Suprapubic skin (tissue), 4 donors: ENCODE measurements around the gene PTAR1. TPM values are rescaled to one million over a fixed set of nuclear protein-coding genes. Genes with fewer than 3 reads are reported as not detected.
"Not testable (repeated sequence)": the region's sequence is repeated elsewhere in the genome, so short reads cannot be mapped to it uniquely, and the experiment has no call there.

Experiments used
- DNase-seq, 2 donors: peaks; one replicate each; pipeline ENCODE4 v3.0.0-alpha.2; 2019; ENCODE audit warnings: low spot score in 2 of 2
- H3K27ac ChIP-seq: fragments of 200-600 bp; sonication (generic); one replicate; pipeline ENCODE4 v1.5.1; 2019
- H3K27me3 ChIP-seq: fragments of 200-600 bp; sonication (generic); one replicate; pipeline ENCODE4 v1.5.1; 2019
- H3K36me3 ChIP-seq: fragments of 200-600 bp; sonication (generic); one replicate; pipeline ENCODE4 v1.5.1; 2019
- H3K4me1 ChIP-seq: fragments of 200-600 bp; sonication (generic); one replicate; pipeline ENCODE4 v1.5.1; 2019
- H3K4me3 ChIP-seq: fragments of 200-600 bp; sonication (generic); one replicate; pipeline ENCODE4 v1.5.1; 2019; ENCODE audit warnings: mild to moderate bottlenecking
- H3K9me3 ChIP-seq: fragments of 200-600 bp; sonication (generic); one replicate; pipeline ENCODE4 v1.5.1; 2019
- EP300 ChIP-seq: sonication (generic); formaldehyde crosslinking; IDR thresholded peaks from one replicate; pipeline ENCODE4 v1.6.1; 2017; ENCODE audit warnings: antibody characterized with exemption
- POLR2A ChIP-seq, 2 donors: fragments of 450-650 bp; IDR thresholded peaks; one replicate each; pipeline ENCODE4 v1.6.1; 2017; ENCODE audit warnings: antibody characterized with exemption in 2 of 2, mild to moderate bottlenecking in 2 of 2, moderate library complexity in 2 of 2
- POLR2AphosphoS5 ChIP-seq, 3 donors: sonication (generic); formaldehyde crosslinking; IDR thresholded peaks; one replicate each; pipeline ENCODE4 v1.6.1; 2017; ENCODE audit warnings: antibody characterized with exemption in 3 of 3
- WGBS: methylation state at CpG from one replicate; pipeline ENCODE4 v1.1.5; 2018; 5-methylcytosine and 5-hydroxymethylcytosine counted together
- total RNA-seq, 4 donors: library from RNA; depleted of rRNA; stranded (reverse); fragments of >200 nt; gene quantifications; one replicate each; pipeline ENCODE4 v1.1.0, GENCODE V29; 2016
- TF ChIP-seq, protein P1 (sequence below), 2 donors: fragments of 200-600 bp in 1 of 2; fragments of 450-650 bp in 1 of 2; sonication (generic) in 1 of 2; IDR thresholded peaks; one replicate each; pipeline ENCODE4 v1.5.1; 2016 to 2019; ENCODE audit warnings: antibody characterized with exemption in 2 of 2, mild to moderate bottlenecking in 1 of 2, moderate library complexity in 1 of 2

PTAR1 gene, protein sequence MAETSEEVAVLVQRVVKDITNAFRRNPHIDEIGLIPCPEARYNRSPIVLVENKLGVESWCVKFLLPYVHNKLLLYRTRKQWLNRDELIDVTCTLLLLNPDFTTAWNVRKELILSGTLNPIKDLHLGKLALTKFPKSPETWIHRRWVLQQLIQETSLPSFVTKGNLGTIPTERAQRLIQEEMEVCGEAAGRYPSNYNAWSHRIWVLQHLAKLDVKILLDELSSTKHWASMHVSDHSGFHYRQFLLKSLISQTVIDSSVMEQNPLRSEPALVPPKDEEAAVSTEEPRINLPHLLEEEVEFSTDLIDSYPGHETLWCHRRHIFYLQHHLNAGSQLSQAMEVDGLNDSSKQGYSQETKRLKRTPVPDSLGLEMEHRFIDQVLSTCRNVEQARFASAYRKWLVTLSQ
- total RNA-seq, result 100 to 1,000 TPM in 1 of 4 donors, 10 to 100 TPM in 3; 44.3 to 108 (median 54.6) TPM

DNA sequence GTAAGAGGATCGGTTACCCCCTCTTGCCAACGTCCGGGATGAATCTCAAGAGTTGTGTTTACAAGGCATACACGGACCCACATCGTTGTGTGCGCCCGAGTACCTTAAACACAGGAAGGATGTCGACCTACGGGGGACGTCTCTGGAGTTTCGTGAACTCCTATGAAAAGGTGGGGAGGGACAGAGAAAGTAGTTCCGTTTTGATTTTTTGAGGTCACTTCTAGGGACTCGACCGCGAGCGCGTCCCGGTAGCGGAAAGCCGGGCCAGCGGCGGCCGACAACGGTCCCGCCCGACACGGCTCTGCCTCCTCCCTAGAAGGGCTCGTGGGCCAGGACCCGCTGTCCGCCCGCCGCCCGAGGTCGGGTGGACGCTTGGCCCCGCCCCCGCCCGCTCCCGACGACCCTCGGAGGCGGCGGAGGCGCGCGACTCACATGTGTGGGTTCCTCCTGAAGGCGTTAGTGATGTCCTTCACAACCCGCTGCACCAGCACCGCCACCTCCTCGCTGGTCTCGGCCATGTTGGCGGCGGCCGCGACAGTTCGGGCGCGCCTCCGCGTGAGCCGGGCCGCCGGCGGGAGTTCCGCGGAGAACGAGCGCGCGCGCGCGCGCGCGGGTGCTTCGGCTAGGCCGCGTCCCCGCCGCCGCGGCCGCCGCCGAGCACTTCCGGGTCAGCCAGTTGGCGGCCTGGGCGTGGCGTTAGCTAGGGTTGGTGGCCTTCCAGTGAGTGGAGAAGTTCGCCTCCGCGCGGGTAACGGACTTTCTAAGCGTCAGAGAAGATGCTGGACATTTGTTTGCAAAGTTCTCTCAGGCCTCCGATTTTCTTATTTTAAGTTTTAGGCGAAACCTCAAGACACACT, at the start of gene PTAR1:
PTAR1 (minus strand) TSS at position 591 of the 857 bp plus-strand sequence; CDS start at position 518, 73 bp downstream.
- Histone ChIP-seq H3K4me3 (peak within 1 kb of the TSS; percentile 81), H3K4me1 (peaks cover 21% of the 10 kb centered on the region), H3K27me3 (no peaks in the 10 kb centered on the region), H3K9me3 (no peaks in the 10 kb centered on the region), H3K27ac (peak within 1 kb of the TSS; percentile 98), H3K36me3 (no peaks in the 10 kb centered on the region)
- DNase-seq, result peak; percentile 91 to 95
- TF ChIP-seq POLR2A (IDR thresholded peaks at IDR 0.05) (peak; percentile 29 to 55), EP300 (no peak)
- WGBS, result under 1% methylated on average over 78 of the region's 98 CpGs

DNA sequence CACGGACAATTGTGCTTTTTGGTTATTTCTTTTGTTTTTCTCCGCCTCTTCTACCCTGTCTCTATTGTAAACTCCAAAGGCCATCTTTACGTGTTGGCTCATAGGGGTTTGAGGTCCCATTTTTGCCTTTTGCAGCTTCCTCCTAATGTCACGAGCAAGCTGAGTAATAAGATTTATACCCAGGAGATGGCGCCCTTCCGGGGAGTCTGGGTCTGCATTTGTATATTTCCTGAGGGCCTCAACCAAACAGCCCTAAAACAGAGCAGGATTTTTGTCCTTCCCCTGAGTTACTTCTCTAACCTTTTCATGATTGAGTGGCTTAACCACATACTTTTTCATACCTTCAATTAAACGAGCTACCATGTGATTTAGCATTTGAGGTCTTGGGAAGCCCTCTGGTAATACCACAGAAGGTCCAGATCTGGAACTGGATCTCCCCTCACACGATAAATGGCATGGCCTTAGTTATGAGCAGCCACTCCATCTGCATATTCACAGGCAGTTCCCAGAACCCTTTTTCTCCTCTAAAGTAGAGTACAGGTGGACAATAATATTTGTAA, 49.6 kb upstream of the PTAR1 start:
- no peaks in the 10 kb centered on the region for H3K27me3 ChIP-seq
- no peak for DNase-seq
- no peak overlapping the region for H3K27ac ChIP-seq
- peaks cover 7% of the 10 kb centered on the region for H3K4me1 ChIP-seq
- no peaks in the 10 kb centered on the region for H3K9me3 ChIP-seq
- TF ChIP-seq EP300, result no peak
- TF ChIP-seq POLR2AphosphoS5 (IDR thresholded peaks at IDR 0.05), result no peak
- no peak for TF ChIP-seq POLR2A (IDR thresholded peaks at IDR 0.05)
- TF ChIP-seq, protein P1, sequence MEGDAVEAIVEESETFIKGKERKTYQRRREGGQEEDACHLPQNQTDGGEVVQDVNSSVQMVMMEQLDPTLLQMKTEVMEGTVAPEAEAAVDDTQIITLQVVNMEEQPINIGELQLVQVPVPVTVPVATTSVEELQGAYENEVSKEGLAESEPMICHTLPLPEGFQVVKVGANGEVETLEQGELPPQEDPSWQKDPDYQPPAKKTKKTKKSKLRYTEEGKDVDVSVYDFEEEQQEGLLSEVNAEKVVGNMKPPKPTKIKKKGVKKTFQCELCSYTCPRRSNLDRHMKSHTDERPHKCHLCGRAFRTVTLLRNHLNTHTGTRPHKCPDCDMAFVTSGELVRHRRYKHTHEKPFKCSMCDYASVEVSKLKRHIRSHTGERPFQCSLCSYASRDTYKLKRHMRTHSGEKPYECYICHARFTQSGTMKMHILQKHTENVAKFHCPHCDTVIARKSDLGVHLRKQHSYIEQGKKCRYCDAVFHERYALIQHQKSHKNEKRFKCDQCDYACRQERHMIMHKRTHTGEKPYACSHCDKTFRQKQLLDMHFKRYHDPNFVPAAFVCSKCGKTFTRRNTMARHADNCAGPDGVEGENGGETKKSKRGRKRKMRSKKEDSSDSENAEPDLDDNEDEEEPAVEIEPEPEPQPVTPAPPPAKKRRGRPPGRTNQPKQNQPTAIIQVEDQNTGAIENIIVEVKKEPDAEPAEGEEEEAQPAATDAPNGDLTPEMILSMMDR (IDR thresholded peaks at IDR 0.05), result no peak
- H3K36me3 ChIP-seq, result no peaks in the 10 kb centered on the region
- WGBS, result 82% methylated on average over 8 of the region's 8 CpGs
- H3K4me3 ChIP-seq, result no peak overlapping the region

DNA sequence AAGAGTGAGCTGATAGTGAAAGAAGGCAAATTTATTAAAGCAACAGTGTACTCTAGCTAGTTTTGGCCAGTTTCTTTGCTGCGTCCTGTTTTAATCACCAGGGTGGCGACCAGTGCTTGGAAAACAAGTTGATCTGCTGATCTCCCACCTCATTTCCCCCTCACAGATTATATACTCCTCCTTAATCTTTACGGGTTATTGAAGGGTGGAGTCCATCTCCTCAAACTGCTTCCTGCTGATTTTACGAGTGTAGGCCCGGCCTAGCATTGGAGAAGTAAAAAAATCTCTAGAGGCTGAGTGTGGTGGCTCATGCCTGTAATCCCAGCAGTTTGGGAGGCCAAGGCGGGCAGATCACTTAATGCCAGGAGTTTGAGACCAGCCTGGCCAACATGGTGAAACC, 46.8 kb upstream of the PTAR1 start:
- Histone ChIP-seq H3K36me3 (no peaks in the 10 kb centered on the region), H3K27ac (no peak overlapping the region), H3K4me1 (peaks cover 7% of the 10 kb centered on the region), H3K27me3 (no peaks in the 10 kb centered on the region), H3K4me3 (no peak overlapping the region), H3K9me3 (no peaks in the 10 kb centered on the region)
- TF ChIP-seq, protein P1 (IDR thresholded peaks at IDR 0.05), result no peak
- TF ChIP-seq EP300, result no peak
- TF ChIP-seq POLR2A (IDR thresholded peaks at IDR 0.05), result no peak
- no peak for TF ChIP-seq POLR2AphosphoS5 (IDR thresholded peaks at IDR 0.05)
- DNase-seq, result no peak
- WGBS, result 45% methylated on average over 6 of the region's 6 CpGs

DNA sequence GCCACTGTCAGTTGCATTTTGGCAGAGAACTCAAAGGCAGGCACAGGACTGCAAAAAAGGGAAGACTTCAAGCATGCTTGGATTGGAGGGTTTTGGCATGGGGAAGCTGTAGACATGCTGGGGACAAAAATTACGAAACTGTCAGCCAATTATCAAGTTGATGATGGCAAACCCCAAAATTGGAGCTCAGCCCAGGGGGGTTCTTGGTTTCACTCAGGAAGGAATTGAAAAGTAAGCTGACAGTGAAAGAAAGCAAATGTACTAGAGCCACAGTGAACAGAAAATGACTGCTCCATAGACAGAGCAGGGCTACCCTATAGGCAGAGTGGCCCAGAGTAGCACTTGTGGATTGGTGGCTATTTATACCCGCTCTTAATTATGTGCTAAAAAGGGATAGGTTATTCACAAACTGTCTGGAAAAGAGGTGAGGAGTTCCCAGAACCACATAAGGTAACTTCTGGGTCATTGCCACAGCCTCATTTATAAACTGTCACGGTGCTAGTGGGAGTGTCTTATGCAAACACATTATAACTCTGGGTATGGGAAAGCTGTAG, 46.2 kb upstream of the PTAR1 start:
- H3K4me1 ChIP-seq, result peaks cover 7% of the 10 kb centered on the region
- no peak overlapping the region for H3K27ac ChIP-seq
- H3K4me3 ChIP-seq, result no peak overlapping the region
- no peak for DNase-seq
- TF ChIP-seq POLR2A (IDR thresholded peaks at IDR 0.05) (no peak), EP300 (no peak), POLR2AphosphoS5 (IDR thresholded peaks at IDR 0.05) (no peak)
- TF ChIP-seq, protein P1 (IDR thresholded peaks at IDR 0.05), result no peak
- no peaks in the 10 kb centered on the region for H3K36me3 ChIP-seq
- no peaks in the 10 kb centered on the region for H3K9me3 ChIP-seq
- H3K27me3 ChIP-seq, result no peaks in the 10 kb centered on the region
- WGBS, result 28% methylated on average over 3 of the region's 3 CpGs

DNA sequence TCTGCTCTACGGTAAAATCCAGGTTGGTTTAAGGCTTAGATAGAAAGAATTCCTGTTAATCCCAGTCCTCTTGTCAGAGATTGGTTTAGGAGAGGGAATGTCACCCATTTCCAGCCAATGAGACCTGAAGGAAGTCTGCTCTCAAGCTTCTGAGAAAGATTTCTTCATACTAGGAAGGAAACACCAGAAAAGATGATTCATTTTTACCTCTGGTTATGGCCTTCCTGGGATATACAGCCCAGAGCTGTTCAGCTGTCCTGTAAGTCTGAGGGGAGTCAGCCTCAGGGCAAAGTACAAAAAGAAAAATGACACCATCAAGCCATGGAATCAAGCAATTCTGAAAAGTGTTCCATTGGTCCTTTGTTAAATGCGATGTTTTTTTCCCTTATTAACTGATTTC, 42.2 kb upstream of the PTAR1 start:
- Histone ChIP-seq H3K4me1 (peaks cover 7% of the 10 kb centered on the region), H3K4me3 (no peak overlapping the region), H3K9me3 (no peaks in the 10 kb centered on the region), H3K27me3 (no peaks in the 10 kb centered on the region), H3K36me3 (no peaks in the 10 kb centered on the region), H3K27ac (no peak overlapping the region)
- no peak for TF ChIP-seq EP300
- no peak for TF ChIP-seq POLR2A (IDR thresholded peaks at IDR 0.05)
- TF ChIP-seq, protein P1 (IDR thresholded peaks at IDR 0.05), result no peak
- no peak for TF ChIP-seq POLR2AphosphoS5 (IDR thresholded peaks at IDR 0.05)
- WGBS, result 96% methylated on average over 2 of the region's 2 CpGs
- DNase-seq, result no peak

DNA sequence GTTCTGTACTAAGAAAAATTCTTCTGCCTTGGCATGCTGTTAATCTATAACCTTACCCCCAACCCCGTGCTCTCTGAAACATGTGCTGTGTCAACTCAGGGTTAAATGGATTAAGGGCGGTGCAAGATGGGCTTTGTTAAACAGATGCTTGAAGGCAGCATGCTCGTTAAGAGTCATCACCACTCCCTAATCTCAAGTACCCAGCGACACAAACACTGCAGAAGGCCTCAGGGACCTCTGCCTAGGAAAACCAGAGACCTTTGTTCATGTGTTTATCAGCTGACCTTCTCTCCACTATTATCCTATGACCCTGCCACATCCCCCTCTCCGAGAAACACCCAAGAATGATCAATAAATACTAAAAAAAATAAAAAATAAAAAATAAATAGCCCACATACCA, 40.2 kb upstream of the PTAR1 start:
- H3K27ac ChIP-seq, H3K4me1 ChIP-seq, H3K9me3 ChIP-seq, H3K27me3 ChIP-seq, DNase-seq, H3K4me3 ChIP-seq, H3K36me3 ChIP-seq: not testable (repeated sequence)
- WGBS, result 54% methylated on average over 5 of the region's 5 CpGs

DNA sequence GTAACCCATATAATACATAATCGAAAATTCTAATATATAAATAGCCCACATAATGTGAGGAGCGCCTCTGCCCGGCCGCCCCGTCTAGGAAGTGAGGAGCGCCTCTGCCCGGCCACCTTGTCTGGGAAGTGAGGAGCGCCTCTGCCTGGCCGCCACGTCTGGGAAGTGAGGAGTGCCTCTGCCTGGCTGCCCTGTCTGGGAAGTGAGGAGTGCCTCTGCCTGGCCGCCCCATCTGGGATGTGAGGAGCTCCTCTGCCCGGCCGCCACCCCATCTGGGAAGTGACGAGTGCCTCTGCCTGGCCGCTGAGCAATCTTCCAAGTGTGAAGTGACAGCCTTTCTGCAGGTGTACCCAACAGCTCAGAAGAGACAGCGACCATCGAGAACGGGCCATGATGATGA, 39.7 kb upstream of the PTAR1 start:
- H3K27ac ChIP-seq, DNase-seq, H3K4me1 ChIP-seq, H3K27me3 ChIP-seq, H3K36me3 ChIP-seq, H3K9me3 ChIP-seq, H3K4me3 ChIP-seq: not testable (repeated sequence)
- 94% methylated on average over 18 of the region's 18 CpGs for WGBS
